ENCODE data around the gene OCSTAMP. TPM values are rescaled to one million over a fixed set of nuclear protein-coding genes. Genes with fewer than 3 reads are reported as not detected.

The OCSTAMP gene
- total RNA-seq, 2 experiments from 2014 or later = 0.11 TPM; not detected in 1

DNA sequence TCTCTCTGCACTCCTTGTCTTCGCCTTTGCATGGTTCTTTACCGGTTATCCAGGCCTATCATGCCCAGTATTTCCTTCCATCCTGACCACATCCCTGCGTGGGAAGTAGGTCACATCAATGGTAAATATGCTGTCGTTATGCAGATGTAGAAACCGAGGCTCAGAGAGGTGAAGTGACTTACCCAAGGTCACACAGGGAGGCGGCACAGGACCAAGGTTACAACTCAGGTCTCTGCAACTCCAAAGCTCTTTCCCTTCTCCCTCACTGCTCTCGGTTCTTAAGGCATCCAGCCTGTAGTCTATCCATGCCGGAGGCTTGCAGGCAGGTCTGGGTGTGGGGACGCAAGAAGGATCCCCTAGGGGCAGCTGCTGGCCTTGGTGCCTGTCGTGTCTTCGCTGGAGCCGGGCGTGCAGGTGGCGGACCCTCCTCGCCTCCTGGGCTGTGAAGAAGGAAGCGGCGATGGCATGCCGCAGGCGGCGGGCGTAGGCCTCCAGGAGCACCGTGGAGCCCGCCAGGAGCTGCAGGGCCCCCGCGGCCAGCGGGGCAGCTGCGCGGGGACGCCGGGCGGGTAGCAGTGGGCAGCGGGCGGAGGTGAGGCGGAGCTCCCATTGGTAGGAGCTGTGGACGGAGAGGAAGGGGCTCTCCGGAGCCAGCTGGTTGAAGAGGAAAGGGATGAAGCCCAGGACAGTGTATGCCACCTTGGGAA, 9.1 kb downstream of the OCSTAMP start:
- ChIA-PET CTCF (no interaction called here), POLR2A (no interaction called here)

DNA sequence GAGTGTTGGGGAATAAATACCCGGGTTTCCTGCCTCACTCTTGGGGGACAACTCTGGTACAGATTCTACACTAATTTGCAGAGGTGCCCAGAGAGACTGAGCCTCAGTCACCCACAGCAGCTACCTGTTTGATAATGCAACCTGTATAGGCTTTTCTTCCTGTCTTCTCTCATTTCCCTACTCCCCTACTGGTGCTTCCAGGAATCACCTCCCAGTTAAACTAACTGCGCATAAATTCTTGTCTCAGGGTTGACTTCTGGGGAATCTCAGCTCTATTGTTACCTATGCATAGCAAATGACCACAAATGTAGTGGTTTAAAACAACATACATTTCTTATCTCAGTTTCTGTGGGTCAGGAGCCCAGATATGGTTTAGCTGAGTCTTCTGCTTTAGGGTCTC, 11.3 kb downstream of the OCSTAMP start:
- ChIA-PET CTCF (no interaction called here), POLR2A (no interaction called here)

DNA sequence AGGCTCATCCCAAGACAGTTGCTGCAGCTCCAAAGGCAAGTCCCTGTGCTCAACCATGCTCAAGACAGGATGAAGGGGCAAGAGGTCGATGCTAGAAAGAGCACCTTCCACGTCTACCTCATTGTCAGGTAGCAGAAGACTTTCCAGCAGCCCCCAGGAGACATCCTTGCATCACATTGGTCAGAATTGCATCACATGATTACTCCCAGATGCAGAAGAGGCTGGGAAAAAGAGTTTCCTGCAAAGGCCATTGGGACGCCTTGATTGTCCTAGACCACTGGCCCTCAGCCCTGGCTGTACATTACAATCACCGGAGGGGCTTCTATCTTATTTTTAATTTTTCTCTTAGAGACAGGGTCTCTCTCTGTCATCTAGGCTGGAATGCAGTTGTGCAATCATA, 19.8 kb downstream of the OCSTAMP start:
- ChIA-PET CTCF (no interaction called here), POLR2A (no interaction called here)

DNA sequence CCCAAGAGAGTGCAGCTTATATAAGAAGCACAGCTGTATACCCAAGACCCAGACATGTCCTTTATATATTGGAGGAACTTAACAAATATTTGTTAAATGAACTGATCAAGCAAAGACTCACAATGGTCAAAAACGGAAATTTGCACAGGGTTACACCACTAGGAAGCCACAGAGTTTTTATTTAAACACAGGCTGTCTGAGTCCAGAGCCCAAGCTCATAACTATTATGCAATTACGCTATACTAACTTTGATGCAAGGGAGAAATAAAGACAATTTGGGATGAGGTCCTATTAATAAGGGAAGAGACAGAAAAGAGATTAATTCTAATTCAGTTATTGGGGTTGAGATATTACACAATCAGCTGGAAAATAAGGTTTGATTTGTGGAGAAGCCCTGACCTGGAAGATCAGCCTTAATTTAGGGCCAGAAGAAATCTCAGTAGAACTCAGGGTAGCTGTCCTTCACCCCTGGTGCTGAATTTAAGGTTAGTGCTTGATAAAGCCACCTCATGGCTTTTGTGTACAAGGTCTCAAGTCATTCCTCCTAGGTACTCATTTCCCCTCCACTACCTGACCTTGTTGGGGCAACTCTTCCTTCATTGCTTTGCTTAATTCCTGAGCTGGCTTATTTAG, 26.6 kb downstream of the OCSTAMP start:
- CTCF ChIA-PET = interaction anchor here (1.0 to 3.9 kb wide), 2 partner anchors 158 to 166 kb away, joined by 4 to 23 read pairs; partner anchors contain the start of gene TP53RK
- POLR2A ChIA-PET = no interaction called here

DNA sequence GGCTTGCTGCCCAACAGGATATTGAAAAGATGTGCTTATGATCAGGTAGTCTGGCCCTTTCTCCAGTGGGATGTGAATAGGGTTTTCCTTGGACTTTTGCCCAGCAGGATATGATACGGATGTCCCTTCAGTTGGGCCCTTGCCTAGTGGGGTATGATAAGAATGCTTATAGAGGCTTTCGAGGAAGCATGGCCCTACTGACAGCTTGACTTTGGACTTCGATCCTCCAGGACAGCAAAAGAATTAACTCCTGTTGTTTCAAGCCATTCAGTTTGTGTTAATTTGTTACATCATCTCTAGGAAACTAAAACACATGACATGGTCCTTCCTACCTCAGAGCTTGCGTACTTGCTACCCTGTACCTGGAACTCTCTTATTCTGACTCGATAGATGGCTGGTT, 27.3 kb downstream of the OCSTAMP start:
- ChIA-PET CTCF (interaction anchor here (0.5 to 3.9 kb wide), 4 partner anchors 158 to 527 kb away, joined by 3 to 23 read pairs (median 5); partner anchors contain the start of gene TP53RK), POLR2A (no interaction called here)

DNA sequence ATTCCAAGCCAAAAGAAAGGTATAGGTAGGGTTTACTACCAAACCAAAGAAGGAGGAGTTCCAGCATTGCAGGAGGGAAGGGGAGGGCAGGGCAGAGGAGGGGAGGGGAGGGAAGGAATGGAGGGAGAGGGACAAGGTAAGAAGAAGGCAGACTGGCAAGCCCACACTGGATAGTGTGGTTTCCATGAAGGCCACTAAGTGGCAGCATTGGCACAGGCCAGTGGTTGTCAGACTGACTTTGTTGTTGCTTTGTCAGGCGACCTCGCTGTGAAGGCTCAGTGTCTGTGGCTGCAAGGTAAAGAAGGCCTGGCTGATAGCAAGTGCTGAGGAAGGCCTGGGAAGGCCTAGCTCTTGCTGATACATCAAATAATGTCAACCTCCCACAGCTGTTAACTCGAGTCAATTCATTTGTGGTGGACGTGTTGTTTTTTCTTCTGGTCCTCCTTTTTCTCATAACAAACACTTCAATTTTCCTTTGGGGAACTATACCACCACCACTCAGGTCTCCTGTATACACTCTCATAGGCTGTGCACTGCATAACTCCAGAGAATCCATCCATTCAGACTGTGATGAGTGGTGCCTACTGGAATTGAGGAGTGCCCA, 29.4 kb downstream of the OCSTAMP start:
- POLR2A ChIA-PET = no interaction called here
- CTCF ChIA-PET = interaction anchor here (0.8 to 3.9 kb wide), 4 partner anchors 30 to 167 kb away, joined by 3 to 23 read pairs (median 4); partner anchors contain the start of gene OCSTAMP

DNA sequence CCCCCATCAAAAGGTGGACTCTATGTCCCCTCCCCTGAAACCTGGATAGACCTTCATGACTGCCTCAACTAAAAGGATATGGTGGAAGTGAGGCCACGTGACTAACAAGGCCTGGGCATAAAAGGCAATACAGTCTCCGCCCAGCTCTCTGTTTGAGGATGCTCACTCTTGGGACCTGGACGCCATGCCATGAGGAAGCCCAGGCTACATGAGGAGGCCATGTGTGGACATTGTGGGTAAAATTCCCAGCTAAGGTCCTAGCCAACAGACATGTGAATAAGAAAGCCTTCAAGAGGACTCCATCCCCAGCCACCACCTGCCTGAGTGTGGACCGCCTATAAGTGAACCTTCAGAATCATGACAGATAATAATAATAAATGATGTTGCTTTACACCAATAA, 29.9 kb downstream of the OCSTAMP start:
- ChIA-PET CTCF (interaction anchor here (0.7 to 1.0 kb wide), 3 partner anchors 54 to 161 kb away, joined by 3 to 5 read pairs (median 3); no protein-coding TSS in a partner anchor), POLR2A (no interaction called here)

DNA sequence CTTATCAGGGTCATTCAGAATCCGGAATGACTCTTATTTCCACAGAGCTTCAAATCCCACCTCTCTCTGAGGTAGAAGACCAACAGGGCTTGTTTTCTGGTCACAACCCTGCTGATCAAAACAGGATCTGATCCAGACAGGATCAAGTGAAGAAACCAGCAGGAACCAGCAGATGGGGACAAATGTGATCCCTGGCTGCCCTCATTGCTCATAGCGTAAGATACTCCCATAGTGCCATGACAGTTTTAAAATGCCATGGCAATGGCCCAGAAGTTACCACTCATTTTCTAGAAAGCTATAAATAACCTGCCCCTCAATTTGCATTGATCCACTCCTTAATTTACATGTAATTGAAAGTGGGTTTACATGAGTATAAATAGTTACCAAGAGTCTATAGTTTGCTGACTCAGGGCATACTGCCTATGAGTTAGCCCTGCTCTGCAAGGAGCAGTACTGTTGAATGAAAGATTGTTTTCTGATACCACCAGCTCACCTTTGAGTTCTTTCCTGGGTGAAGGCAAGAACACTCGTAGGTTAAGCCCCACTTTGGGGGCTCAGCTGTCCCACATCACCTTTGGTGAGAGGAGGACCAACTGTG, 30.9 kb downstream of the OCSTAMP start:
- ChIA-PET POLR2A (no interaction called here), CTCF (interaction anchor here (0.7 to 1.0 kb wide), 2 partner anchors 156 to 162 kb away, joined by 3 to 5 read pairs; no protein-coding TSS in a partner anchor)

DNA sequence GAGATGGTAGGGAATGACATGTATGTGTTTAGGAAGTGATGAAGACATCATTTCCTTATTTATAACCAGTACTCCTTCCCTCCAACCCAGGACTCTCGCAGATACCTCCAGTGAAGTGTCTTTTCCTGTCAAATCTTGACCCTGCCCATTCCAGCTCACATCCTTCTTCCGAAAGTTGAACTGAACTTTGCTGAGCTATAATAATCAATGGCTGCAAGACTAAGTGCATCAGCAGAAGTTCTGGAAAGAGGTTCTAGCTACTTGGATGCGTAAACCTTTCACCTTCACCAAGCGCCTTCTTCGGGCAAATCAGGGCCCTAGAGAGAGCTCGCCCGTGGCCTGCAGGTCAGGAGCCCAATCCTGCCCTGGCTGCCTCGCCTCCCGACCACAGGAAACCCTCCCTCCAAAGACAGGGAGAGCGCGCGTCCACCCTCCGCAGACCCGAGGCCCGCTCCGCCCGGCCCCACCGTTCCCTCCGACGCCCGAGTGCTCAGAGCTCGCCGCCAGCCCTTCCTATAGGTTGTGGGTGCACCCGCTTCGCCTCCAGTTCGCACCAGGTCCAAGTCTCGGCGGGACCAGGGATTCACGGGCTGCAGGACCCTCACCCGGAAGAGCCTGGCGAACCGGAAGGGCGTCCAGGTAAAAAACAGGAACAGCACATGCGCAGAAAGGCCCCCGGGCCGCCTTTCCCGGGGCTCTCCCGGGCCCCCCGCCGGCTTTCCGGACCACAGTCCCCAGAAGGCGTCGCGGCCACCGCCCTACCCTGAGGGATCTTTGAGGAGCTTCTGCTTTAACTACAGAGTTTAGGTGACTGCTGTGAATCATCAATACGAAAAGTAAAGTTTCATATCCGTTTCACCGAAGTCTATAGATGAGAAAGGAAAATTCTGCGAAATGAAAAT, 37.3 kb downstream of the OCSTAMP start, which contains the start of gene ZNF334:
Gene ZNF334, minus strand, starts transcription at position 617 of the 902 bp plus-strand sequence. CDS start 1,457 bp downstream, outside the sequence.
- ChIA-PET POLR2A (interaction anchor here (1.6 kb wide), 1 partner anchor 40 kb away, joined by 4 read pairs; no protein-coding TSS in a partner anchor), CTCF (interaction anchor here (1.2 to 2.2 kb wide), 4 partner anchors 29 to 167 kb away, joined by 3 to 7 read pairs (median 5); no protein-coding TSS in a partner anchor)

DNA sequence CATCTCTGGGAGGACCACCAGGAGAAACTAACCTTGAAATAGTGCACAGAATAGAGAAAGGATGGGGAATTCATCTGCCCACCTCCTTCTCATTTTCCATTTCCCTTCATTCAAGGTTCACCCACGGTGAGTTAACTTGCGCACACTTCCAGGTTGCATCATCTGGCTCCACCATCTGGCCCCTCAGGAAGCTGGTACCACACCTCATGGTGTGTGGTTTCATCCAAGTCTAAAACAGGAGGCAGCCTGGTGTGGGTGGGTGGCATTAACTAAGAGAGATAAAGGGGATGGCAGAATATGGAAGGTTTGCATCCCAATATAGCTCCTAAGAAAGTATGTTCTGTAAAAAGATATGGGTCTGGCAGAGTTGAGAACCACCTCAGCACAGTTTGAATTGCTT, 40.9 kb downstream of the OCSTAMP start:
- POLR2A ChIA-PET = no interaction called here
- CTCF ChIA-PET = interaction anchor here (1.5 kb wide), 1 partner anchor 172 kb away, joined by 3 read pairs; no protein-coding TSS in a partner anchor

DNA sequence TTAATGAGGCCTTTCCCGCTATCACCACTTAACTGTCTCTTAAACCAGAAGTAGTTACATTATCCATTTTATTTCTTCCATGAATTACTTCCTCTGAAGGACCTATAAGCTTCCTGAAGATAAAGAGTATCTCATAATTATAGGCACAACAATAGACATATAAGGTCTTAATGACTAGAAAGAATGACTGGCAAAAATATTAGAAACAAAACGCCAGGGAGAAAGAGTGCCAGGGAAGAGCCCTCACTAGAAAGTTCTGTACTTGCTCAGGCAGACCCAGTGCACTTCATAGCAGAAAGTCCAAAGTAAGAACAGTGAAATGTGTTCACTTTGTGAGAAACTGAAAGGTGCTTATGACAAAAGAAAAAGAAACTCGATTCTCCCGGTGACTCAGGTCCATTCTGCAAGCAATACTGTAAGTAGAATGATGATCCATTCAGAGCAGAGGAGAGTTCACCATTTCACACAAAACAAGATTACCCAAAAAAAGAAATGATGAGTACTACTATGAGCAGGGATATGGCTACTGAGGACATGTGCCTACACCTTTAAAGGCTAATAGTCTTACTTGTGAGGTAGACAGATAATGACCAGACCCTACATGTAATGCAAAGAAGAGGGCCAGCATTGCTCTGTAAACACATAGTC, 42.6 kb downstream of the OCSTAMP start:
- ChIA-PET CTCF (no interaction called here), POLR2A (no interaction called here)

DNA sequence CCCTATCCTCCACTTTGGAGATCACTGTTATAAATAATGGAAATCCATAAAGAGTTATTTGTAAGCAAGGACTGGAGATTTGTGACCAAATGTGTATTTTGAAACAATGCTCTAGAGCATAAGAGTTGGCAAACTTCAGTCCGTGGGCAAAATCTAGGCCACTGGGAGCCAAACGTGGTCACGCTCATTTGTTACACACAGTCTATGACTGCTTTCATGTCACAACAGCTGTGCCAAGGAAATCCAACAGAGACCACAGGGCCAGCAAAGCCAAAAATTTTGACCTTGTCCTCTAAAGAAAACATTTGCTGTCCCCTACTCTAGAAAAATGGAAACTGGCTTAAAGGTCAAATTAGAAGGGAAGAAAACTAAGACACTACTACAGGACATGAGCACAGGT, 44.9 kb downstream of the OCSTAMP start:
- CTCF ChIA-PET = interaction anchor here (0.6 kb wide), 1 partner anchor 36 kb away, joined by 3 read pairs; no protein-coding TSS in a partner anchor
- POLR2A ChIA-PET = no interaction called here

DNA sequence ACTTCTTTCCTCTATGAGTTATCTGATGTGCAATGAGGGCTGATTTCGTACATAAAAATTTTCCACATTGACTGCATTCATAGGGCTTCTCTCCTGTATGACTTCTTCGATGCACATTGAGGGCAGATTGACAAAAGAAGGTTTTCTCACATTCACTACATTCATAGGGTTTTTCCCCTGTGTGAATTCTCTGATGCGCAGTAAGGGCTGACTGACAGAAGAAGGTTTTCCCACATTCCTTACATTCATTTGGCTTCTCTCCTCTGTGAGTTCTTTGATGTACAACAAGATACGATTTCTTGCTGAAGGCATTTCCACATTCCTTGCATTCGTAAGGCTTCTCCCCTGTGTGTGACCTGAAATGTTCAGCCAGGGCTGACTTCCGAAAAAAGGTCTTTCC, 48.5 kb downstream of the OCSTAMP start:
- POLR2A ChIA-PET = no interaction called here
- CTCF ChIA-PET = no interaction called here

DNA sequence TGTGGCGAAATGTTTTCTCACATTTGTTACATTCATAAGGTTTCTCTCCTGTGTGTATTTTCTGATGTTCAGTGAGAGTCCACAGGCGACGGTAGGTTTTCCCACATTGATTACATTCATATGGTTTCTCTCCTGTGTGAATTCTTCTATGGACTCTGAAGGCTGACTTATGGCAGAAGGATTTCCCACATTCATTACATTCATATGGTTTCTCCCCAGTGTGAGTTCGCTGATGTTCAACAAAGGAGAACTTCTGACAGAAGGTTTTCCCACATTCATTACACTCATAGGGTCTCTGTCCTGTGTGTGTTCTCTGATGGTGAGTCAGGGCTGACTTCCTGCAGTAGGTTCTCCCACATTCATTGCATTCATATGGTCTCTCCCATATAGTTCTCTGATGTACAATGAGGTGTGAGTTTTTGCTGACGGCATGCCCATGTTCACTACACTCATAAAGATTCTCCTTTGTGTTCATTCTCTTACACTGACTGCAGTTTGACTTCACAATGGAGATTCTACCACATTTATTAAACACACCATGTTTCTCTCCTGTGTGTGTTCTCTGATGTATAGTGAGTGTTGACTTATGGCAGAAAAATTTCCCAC, 49.0 kb downstream of the OCSTAMP start:
- POLR2A ChIA-PET = no interaction called here
- CTCF ChIA-PET = no interaction called here

DNA sequence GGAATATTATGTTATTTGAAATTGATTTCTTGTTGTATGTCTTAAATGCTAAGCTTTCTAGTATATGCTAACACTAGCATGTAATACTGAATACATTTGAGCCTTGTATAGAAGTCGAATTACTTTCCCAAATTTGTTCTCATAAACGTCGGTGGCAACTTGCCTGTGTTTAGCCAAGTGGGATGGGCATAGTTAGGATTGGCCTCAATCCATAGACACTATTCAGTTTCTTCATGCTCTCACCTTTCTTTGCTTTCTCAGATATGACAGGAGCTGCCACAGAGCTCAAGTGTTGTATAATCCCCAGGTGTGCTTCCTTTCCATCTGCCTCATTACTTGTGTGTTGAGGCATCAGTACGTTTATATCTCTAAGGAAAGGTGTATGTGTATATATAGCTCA, 56.4 kb downstream of the OCSTAMP start:
- ChIA-PET CTCF (no interaction called here), POLR2A (no interaction called here)

DNA sequence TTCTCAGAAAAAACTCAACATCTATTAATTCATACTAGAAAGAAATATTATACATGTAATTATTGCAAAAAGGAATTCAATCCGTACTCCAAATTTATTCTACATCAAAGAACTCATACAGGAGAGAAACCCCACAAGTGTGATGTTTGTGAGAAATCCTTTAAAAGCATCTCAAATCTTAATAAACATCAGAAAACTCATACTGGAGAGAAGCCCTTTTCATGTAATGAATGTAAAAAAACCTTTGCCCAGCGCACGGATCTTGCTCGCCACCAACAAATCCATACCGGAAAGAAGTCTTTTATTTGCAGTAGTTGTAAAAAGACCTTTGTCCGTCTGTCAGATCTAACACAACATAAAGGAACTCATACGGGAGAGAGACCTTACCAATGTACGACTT, 59.1 kb downstream of the OCSTAMP start:
- ChIA-PET CTCF (no interaction called here), POLR2A (no interaction called here)

All from activated CD8-positive, alpha-beta memory T cell treated with anti-CD3 and anti-CD28 coated beads for 36 hours (primary cell).